Loucy (cell line): ENCODE results near the gene SRRM4.
"Not testable (repeated sequence)": the region's sequence is repeated elsewhere in the genome, so short reads cannot be mapped to it uniquely, and the experiment has no call there.

Experiments used
- H2AFZ ChIP-seq: fragments of 200-600 bp; sonication (generic); 2 replicates; pipeline ENCODE4 v1.6.0; 2016; ENCODE audit warnings: antibody characterized with exemption, mild to moderate bottlenecking, low read length, moderate library complexity
- H3F3A ChIP-seq: fragments of 200-600 bp; 2 replicates; pipeline ENCODE4 v1.6.0; 2016; ENCODE audit warnings: antibody characterized with exemption, low read depth, mild to moderate bottlenecking
- H3K27me3 ChIP-seq: fragments of 200-600 bp; sonication (generic); 2 replicates; pipeline ENCODE4 v1.6.1; 2014; ENCODE audit warnings: low read length, mild to moderate bottlenecking; ENCODE audit not compliant: insufficient read depth, poor library complexity, severe bottlenecking
- H3K36me3 ChIP-seq: fragments of 200-600 bp; sonication (generic); 2 replicates; pipeline ENCODE4 v1.6.1; 2016; ENCODE audit warnings: low read length; ENCODE audit not compliant: insufficient read depth
- H3K4me1 ChIP-seq: fragments of 200-600 bp; sonication (generic); 2 replicates; pipeline ENCODE4 v1.5.1; 2014; ENCODE audit warnings: low read length, mild to moderate bottlenecking; ENCODE audit not compliant: insufficient read depth, poor library complexity, severe bottlenecking
- H3K4me2 ChIP-seq: fragments of 200-600 bp; sonication (generic); 2 replicates; pipeline ENCODE4 v1.6.0; 2014; ENCODE audit warnings: antibody characterized with exemption, low read length, low read depth, mild to moderate bottlenecking; ENCODE audit not compliant: poor library complexity, severe bottlenecking
- H3K4me3 ChIP-seq: fragments of 200-600 bp; sonication (generic); 2 replicates; pipeline ENCODE4 v1.5.1; 2014; ENCODE audit warnings: low read length, mild to moderate bottlenecking, mixed read lengths; ENCODE audit not compliant: poor library complexity, severe bottlenecking
- H3K79me2 ChIP-seq: fragments of 200-600 bp; sonication (generic); 2 replicates; pipeline ENCODE4 v1.6.1; 2014; ENCODE audit warnings: low read length; ENCODE audit not compliant: insufficient read depth
- H3K9ac ChIP-seq: fragments of 200-600 bp; sonication (generic); 2 replicates; pipeline ENCODE4 v1.6.0; 2014; ENCODE audit warnings: mild to moderate bottlenecking, low read depth, low read length, moderate library complexity; ENCODE audit not compliant: poor library complexity, severe bottlenecking
- H3K9me2 ChIP-seq: fragments of 200-600 bp; sonication (generic); replicated peaks from 2 replicates; pipeline ENCODE4 v1.6.1; 2016; ENCODE audit warnings: low read depth, low read length, mixed read lengths
- H3K9me3 ChIP-seq: fragments of 200-600 bp; sonication (generic); 2 replicates; pipeline ENCODE4 v1.6.1; 2014; ENCODE audit warnings: mild to moderate bottlenecking, antibody characterized with exemption, low read length, low read depth; ENCODE audit not compliant: insufficient read depth
- H4K20me1 ChIP-seq: fragments of 200-600 bp; sonication (generic); 2 replicates; pipeline ENCODE4 v1.6.0; 2014; ENCODE audit warnings: antibody characterized with exemption, low read length, mild to moderate bottlenecking; ENCODE audit not compliant: insufficient read depth, poor library complexity, severe bottlenecking
- EZH2phosphoT487 ChIP-seq: fragments of 200-600 bp; IDR thresholded peaks from 2 replicates; pipeline ENCODE4 v1.6.1; 2018; ENCODE audit warnings: antibody characterized with exemption, mild to moderate bottlenecking, moderate library complexity, borderline replicate concordance
- TF ChIP-seq, protein P1 (sequence below): fragments of 200-600 bp; sonication (generic); conservative IDR thresholded peaks from 2 replicates; pipeline ENCODE4 v1.5.1; 2014; ENCODE audit warnings: mild to moderate bottlenecking, antibody characterized with exemption, low read length

Gene SRRM4

DNA sequence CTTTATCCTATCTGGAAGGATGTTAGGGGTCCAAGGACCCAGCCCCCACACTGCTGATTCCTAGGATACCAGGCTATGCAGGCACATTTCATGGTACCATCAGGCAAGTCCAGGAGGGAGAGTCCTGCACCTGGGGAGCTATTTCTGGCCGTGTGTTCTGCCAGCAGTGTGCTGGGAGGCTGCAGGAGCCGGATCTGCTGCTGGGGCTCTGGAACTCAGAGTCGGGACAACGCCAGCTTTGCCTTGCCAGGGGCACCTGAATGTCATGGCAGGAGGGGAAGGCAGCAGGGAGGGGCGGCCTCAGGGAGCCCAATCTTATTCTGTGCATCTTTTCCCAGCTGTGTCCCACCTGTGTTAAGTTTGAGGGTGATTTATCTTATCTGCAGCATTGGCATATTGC, 17.8 kb downstream of the SRRM4 start:
- H3K36me3 ChIP-seq = no peaks in the 10 kb centered on the region
- no peak for TF ChIP-seq EZH2phosphoT487
- TF ChIP-seq, protein P1, sequence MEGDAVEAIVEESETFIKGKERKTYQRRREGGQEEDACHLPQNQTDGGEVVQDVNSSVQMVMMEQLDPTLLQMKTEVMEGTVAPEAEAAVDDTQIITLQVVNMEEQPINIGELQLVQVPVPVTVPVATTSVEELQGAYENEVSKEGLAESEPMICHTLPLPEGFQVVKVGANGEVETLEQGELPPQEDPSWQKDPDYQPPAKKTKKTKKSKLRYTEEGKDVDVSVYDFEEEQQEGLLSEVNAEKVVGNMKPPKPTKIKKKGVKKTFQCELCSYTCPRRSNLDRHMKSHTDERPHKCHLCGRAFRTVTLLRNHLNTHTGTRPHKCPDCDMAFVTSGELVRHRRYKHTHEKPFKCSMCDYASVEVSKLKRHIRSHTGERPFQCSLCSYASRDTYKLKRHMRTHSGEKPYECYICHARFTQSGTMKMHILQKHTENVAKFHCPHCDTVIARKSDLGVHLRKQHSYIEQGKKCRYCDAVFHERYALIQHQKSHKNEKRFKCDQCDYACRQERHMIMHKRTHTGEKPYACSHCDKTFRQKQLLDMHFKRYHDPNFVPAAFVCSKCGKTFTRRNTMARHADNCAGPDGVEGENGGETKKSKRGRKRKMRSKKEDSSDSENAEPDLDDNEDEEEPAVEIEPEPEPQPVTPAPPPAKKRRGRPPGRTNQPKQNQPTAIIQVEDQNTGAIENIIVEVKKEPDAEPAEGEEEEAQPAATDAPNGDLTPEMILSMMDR = no peak
- H3K9me2 ChIP-seq = no peaks in the 10 kb centered on the region

GRCh38 chr12:119005085-119005484, 23.7 kb downstream of the SRRM4 start:
- Histone ChIP-seq H3K27me3 (no peaks in the 10 kb centered on the region), H3K4me2 (no peak overlapping the region), H3K9ac (no peak overlapping the region), H2AFZ (no peak overlapping the region), H3F3A (no peaks in the 10 kb centered on the region), H3K4me3 (no peak overlapping the region), H3K4me1 (no peaks in the 10 kb centered on the region), H4K20me1 (no peaks in the 10 kb centered on the region), H3K9me3 (no peaks in the 10 kb centered on the region; the same call in 1 of the 2 replicates), H3K79me2 (no peaks in the 10 kb centered on the region), H3K9me2 (no peaks in the 10 kb centered on the region), H3K36me3 (no peaks in the 10 kb centered on the region)
- no peak for TF ChIP-seq EZH2phosphoT487

More for the DNA sequence above, 17.8 kb downstream of the SRRM4 start:
- H3K9ac ChIP-seq = no peak overlapping the region
- H2AFZ ChIP-seq = no peak overlapping the region
- no peak overlapping the region for H3K4me2 ChIP-seq
- no peaks in the 10 kb centered on the region for H3K79me2 ChIP-seq
- no peak overlapping the region for H3K4me3 ChIP-seq
- no peaks in the 10 kb centered on the region for H4K20me1 ChIP-seq
- no peaks in the 10 kb centered on the region; the same call in 1 of the 2 replicates for H3K9me3 ChIP-seq
- no peaks in the 10 kb centered on the region for H3K4me1 ChIP-seq
- no peaks in the 10 kb centered on the region for H3F3A ChIP-seq
- H3K27me3 ChIP-seq = no peaks in the 10 kb centered on the region

- no peak overlapping the region for H3K4me3 ChIP-seq
- no peaks in the 10 kb centered on the region; the same call in 1 of the 2 replicates for H3K9me3 ChIP-seq
- no peaks in the 10 kb centered on the region for H4K20me1 ChIP-seq
- TF ChIP-seq, protein P1 = no peak
- TF ChIP-seq EZH2phosphoT487 = no peak
- no peaks in the 10 kb centered on the region for H3K27me3 ChIP-seq
- no peaks in the 10 kb centered on the region for H3K36me3 ChIP-seq
- no peaks in the 10 kb centered on the region for H3K4me1 ChIP-seq
- no peak overlapping the region for H3K9ac ChIP-seq
- H3F3A ChIP-seq = no peaks in the 10 kb centered on the region
- no peak overlapping the region for H3K4me2 ChIP-seq
- no peaks in the 10 kb centered on the region for H3K9me2 ChIP-seq
- no peaks in the 10 kb centered on the region for H3K79me2 ChIP-seq
- H2AFZ ChIP-seq = no peak overlapping the region
These were observed 24.6 kb downstream of the SRRM4 start for GRCh38 chr12:119005913-119006312.

- TF ChIP-seq, protein P1 = no peak
- TF ChIP-seq EZH2phosphoT487 = no peak
- no peaks in the 10 kb centered on the region for H3K79me2 ChIP-seq
- no peaks in the 10 kb centered on the region for H3K4me1 ChIP-seq
These were observed 25.4 kb downstream of the SRRM4 start for GRCh38 chr12:119006746-119007145.

DNA sequence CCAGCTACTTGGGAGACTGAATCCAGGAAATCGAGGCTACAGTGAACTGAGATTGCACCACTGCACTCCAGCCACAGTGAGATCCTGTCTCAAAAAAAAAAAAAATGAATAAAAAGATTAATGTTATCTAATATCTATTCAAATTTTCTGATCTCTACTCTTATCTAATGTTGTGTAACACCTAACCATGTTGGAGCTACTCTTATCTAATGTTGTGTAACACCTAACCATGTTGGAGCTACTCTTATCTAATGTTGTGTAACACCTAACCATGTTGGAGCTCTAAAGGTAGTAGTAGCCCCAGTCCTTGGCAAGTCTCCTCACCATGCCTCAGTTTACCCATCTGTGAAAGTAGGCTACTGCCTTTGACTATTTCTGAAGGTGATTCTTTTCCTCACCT, 26.9 kb downstream of the SRRM4 start:
- not testable (repeated sequence) for H3F3A ChIP-seq, H3K27me3 ChIP-seq, H3K36me3 ChIP-seq, H3K9ac ChIP-seq, H3K9me2 ChIP-seq, H3K9me3 ChIP-seq, H3K4me1 ChIP-seq, H3K4me2 ChIP-seq, H2AFZ ChIP-seq, H4K20me1 ChIP-seq, H3K4me3 ChIP-seq, H3K79me2 ChIP-seq

More at GRCh38 chr12:119006746-119007145, 25.4 kb downstream of the SRRM4 start:
- H4K20me1 ChIP-seq = no peaks in the 10 kb centered on the region
- no peaks in the 10 kb centered on the region; the same call in 1 of the 2 replicates for H3K9me3 ChIP-seq
- H3F3A ChIP-seq = no peaks in the 10 kb centered on the region
- no peak overlapping the region for H3K4me3 ChIP-seq
- no peaks in the 10 kb centered on the region for H3K27me3 ChIP-seq
- no peak overlapping the region for H3K9ac ChIP-seq
- H3K9me2 ChIP-seq = no peaks in the 10 kb centered on the region
- H3K4me2 ChIP-seq = no peak overlapping the region
- no peaks in the 10 kb centered on the region for H3K36me3 ChIP-seq
- no peak overlapping the region for H2AFZ ChIP-seq
